ENCODE measurements around the gene CDK5.

- TF ChIP-seq POLR2A (IDR thresholded peaks at IDR 0.05; ENCODE audit: low read length) (no peak), GATA1 (IDR thresholded peaks at IDR 0.05; ENCODE audit: low read depth, low read length) (no peak)
Observed at GRCh38 chr7:151093748-151094147, 36.1 kb upstream of the CDK5 start.

Measured in erythroblast (primary cell).